Stimulated activated CD4-positive, alpha-beta T cell treated with anti-CD3 and anti-CD28 coated beads, Interleukin-4, amount 100 ng/mL, for 24 hours (primary cell): ENCODE data around the gene SWI5.

Source experiments
- DNase-seq: peaks from one replicate; pipeline ENCODE4 v3.0.0-alpha.2; 2020

The SWI5 gene

DNA sequence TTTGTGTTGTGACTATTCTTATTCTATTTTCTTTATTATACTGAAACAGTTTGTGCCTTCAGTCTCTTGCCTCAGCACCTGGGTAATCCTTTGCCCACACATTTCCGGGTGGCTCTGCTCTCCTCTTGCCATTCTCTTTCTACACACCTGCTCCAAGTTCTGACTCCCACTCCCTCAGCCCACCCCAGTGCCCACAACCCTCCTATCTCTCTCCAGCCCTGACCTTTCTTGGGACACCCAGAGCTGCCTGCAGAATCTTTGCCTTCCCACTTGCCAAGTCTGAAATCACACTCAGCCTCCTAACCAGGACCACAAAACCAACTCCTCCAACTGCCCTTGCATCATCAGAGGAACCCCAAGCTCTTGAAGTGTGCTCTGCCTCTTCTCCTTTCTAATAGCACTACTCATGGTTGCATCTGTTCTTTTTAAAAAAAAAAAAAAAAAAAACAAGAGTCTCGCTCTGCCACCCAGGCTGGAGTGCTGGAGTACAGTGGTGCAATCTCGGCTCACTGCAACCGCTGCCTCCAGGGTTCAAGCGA lies 4.1 kb downstream of the SWI5 start:
- DNase-seq = no peak

DNA sequence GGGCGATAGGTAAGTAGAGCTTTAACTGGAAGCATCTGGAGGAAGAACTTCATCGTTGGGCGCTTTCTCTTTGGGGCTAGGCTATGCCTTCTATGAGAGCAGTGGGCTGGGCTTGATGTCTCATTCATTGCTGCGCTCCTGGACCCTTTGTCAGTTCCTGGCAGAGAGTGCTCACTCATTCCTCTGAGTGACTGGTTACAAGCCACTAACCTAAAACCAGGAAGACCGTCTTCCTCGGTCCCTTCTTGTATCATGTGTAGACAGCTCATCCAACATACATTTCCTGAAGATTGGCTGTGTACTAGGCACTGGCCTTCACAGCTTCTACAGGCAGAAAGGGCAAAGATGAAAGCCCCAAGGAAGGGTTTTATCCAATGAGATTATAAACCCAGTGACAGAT lies 6.4 kb downstream of the SWI5 start:
- DNase-seq = no peak

DNA sequence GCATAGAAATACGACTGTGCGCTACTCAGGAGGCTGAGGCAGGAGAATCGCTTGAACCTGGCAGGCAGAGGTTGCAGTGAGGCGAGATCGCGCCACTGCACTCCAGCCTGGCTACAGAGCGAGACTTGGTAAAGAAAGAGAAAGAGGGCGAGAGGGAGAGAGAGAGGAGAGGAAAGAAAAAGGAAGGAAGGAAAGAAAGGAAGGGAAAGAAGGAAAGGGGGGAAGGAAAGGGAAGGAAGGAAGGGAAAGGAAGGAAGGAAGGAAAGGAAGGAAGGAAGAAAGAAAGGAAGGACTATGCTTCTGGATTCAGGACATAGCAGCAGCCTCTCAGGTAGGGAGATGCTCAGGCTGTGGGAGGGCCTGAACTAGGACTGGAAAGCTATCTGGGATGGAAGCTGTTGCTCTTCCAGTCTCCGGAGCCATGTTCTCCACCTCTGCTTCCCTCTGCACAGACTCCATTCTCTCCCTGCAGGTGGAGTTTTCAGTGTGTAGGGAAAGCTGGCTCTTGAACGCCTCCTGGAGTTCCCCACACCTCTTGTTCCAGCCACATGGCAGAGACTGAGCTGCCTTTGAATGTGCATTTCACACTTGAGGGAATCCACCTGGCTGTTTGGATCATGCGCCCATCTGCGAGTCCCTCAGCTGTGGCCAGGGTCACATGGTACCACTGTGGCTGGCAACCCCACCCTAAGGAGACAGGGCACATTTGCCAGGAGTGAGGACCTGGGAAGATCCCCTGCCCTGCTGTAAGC lies 9.1 kb downstream of the SWI5 start:
- no peak for DNase-seq

DNA sequence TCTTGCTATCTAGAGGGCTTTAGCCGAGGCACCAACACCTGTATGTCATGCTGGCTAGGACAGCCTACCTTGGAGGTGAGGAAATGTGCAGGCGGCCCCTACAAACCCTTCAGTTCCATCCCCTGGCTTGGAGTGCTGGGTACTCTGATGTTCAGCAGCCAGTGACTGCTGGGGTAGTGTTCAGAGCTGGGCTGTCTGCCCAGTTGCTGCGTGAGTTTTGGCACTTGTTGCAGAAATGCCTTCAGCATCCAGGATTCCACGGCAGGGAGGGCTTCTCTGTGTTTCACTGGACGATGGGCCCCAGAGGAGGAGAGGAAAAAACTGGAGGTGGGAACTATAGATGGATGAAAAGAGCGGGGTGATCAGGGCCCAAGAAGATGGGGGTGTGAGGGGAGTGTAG lies 10.4 kb downstream of the SWI5 start:
- no peak for DNase-seq

DNA sequence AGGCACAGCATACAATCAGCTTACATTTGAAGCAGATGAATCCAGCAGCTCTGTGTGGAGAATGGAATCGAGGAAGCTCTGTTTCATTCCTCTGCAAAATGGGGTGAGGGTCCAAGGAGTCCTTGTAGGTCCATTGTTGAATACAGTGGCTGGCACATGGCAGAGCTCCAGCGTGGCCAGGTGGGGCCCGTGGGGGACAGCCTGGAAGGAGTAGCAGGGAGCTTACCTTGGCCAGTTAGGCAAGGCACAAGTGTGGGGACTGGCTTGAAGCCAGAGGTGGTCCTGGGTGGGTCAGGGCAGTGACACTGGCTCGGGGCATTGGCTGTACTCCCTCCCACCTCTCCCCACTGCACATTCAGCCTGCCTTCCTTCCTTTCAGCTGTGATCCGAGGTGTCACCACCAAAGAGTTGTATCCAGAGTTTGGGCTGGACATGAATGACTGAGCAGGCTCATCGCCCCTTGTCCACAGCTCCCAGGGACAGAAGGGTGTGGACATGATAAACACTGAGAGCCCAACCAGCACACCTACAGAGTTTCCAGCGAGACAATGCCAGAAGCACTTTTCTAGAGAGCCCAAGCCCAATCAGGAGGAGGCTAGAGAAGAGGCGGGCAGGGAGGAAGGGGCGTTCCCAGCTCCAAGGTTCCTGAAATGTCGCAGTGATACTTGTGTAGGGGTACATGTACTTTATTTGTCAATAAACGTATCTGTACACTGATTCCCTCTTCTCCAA lies 12.4 kb downstream of the SWI5 start:
- no peak for DNase-seq

DNA sequence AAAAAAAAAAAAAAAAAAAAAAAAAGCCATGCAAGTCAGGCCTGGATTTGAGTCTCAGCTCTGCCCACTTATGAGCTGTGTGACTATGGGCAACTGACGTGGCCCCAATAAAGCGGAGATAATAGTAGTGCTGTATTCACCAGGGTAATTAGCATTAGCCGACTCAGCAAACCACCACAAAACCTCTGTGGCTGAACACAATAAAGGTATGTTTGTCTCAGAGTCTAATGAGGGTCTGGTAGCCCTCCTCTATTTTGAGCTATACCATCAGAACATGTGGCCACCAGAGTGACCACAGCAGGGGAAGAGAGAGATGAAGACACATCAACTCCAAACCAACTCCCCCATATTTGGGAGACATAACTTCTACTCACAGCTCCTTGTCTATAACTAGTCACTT lies 15.9 kb downstream of the SWI5 start:
- no peak for DNase-seq

DNA sequence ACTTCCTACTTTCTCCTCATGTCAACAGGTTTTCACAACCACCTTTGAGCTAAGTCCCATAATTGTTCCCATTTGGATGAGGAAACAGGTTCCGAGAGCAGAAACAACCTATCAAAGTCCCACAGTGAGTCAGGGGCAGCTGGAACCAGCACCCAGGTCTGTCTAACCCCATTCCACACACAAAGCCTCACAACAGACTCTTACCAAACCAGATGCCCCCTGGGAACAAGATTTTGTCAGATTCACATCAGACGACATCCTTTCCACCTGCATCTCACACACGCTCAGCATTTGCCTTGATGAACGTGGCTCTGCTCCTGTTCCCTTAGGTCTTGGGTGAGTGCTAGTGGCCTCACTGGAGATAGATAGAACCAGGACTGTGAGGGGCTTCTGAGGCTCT lies 17.0 kb downstream of the SWI5 start:
- DNase-seq = no peak

DNA sequence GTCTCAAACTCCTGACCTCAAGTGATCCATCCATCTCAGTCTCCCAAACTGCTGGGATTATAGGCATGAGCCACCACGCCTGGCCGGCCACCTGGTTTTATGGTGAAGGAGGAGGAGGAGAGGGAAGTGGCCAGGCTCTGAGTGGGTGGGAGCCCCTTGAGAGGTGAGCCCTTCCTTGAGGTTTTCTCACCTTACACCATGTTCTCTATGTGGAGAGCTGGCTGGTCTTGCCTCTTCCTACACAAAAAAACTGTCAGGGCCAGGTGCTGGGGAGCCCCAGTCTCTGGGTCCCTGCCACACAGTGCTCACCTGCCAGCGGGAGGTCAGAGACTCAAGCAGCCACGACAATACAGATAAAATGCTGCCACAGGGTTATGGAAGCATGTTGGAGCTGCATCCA lies 18.1 kb downstream of the SWI5 start:
- DNase-seq = no peak

DNA sequence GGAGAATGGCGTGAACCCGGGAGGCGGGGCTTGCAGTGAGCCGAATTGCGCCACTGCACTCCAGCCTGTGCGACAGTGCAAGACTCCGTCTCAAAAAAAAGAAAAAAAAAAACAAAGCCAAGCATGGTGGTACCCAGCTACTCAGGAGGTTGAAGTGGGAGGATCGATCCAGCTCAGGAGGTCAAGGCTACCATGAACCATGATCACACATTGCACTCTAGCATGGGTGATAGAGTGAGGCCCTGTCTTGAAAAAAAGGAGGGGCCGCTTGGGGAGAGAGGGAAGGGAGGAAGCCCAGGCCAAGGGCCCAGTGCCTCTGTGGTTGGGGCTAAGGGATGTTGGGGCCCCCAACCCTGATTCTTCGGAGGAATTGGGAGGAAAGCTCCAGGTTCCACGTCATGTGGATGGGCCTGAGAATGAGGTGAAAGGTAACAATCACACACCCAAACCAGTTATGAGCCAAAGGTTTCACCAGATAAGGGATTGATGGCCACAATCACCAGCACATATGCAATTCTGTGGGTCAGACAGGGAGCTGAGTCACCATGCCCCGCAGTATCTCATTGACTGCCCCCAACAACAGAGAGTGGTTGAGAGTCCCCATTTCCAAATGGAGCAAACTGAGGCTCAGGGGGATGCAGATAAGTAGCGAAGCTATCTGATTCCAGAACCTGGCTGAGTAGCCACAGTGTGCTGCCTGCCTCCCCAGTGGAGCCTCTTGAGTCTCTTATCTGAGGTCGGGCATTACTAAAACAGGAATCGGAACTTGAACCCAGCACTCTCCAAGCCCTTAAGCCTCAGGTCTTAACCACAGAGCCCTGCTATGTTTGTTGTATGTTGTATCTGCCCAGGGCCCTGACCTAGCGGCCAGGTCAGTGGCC lies 20.5 kb downstream of the SWI5 start:
- no peak for DNase-seq

DNA sequence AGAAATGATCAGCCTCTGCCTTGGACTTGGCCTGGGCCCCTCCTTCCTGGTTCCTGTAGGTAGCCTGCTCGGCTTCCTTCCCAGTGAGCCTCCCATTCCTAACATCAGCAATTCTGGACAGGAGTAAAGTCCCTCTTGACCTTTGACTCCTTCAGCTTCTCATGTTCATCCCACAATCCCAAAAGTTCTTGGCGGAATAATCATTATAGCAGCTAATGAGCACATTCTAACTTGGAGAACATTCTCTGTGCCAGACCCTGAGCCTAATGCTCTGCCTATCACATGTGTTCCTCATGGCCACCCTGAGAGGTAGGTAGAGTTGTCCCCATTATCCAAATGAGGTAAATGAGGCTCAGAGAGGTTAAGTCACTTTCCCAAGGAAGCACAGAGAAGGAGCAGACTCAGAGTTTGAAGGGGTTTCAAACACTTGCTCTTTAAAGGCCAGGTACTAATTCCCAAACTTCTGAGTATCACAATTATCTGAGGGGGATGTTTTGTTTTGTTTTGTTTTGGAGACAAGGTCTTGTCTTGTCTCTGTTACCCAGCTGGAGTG lies 21.2 kb downstream of the SWI5 start:
- no peak for DNase-seq

DNA sequence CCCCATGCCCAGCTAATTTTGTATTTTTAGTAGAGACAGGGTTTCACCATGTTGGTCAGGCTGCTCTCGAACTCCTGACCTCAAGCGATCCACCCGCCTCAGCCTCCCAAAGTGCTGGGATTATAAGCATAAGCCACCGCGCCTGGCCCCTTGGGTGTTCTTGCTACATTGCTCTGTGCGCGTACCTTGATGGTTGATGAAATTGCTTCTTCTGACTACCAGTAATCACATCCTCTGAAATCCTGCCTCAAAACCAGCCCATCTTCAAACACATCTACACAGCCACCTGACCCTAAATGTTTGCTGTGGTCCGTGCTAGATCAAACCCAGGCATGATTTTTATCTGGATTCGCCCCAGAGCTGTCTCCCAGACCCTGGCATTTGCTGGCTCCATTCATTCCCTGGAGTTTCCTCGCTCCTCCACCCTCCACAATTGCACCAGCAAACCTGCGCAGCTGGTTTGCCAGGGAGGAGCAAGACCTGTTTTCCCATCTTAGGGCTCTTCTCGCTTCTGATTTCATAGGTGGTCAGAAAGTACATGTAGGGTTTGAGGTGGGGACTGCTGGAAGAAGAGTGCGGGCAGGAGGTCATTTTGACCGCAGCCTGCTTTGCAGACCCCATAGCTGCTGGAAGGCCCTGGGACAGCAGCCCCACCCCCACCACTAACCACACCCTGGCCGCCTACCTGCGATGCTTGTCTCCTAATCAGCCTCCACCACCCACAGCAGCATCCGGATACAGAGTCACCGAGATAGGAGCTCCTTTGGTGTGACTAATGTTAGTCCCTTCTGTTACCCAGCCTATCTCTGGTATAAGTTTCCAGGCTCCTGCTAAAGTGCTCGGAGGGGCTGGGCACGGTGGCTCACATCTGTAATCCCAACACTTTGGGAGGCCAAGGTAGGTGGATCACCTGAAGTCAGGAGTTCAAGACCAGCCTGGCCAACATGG lies 22.7 kb downstream of the SWI5 start:
- DNase-seq = no peak

DNA sequence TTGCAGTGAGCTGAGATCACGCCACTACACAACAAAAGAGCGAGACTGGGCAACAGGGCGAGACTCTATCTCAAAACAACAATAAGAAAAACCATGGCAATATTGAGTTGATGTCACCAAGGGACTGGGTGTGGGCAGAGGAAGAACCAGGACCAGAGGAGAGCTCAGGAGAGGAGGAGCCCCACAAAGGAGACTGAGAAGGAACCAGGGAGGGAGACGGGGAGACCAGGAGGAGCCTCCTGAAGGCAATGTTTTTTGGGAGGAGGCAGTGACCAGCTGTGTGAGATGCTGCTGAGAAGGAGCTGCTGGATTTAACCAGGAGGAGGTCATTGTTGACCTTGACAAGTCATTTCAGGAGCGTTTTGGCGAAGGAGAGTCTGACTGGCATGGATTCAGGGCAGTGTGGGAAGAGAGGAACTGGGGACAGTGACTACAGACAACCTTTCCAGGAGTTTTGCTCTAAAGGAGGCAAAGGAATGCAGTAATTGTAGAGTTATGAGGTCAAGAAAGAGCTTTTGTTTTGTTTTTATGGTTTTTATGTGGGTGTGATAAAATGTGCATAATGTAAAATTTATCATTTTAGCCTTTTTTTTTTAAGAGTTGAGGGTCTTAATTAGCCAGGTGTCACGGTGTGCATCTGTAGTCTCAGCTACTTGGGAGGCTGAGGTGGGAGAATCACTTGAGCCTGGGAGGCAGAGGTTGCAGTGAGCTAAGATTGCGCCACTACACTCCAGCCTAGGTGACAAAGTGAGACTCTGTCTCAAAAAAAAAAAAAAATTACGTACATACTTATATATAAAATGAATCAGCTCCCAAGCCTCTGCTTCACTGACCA lies 28.3 kb downstream of the SWI5 start:
- DNase-seq = no peak

DNA sequence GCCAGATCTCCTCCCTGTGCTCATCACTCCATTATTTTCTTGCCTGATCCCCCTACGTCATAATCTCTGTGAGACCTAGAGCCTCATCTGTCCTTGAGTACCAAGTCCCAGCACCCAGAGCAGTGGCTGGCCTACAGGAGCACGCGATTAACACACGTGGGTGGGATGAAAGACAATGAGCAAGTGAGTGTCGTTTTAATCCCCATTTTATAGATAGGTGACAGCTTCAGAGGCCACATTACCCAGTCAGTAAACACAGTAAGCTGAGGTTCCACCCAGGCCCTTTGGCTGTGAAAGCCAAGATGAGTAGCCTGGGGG lies 28.9 kb downstream of the SWI5 start:
- DNase-seq = no peak

DNA sequence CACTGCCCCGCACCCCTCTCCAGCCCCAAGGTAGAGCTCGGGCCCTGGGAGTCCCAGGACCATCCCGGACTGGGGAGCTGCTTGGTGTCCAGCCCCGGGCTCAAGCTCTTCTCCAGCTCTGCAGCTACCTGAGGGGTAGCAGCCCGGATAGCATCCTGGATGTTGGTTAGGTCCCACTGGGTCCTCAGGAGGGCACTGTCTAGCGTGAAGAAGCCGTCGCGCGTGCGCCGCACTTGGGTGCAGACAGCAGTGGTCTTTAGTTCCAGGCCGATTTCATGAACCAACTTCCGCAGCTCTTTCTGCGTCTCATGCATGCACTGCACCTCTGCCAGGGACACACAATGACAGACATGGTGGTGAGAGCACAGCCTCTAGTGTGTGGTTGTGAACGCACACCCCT lies 33.5 kb downstream of the SWI5 start:
- no peak for DNase-seq

DNA sequence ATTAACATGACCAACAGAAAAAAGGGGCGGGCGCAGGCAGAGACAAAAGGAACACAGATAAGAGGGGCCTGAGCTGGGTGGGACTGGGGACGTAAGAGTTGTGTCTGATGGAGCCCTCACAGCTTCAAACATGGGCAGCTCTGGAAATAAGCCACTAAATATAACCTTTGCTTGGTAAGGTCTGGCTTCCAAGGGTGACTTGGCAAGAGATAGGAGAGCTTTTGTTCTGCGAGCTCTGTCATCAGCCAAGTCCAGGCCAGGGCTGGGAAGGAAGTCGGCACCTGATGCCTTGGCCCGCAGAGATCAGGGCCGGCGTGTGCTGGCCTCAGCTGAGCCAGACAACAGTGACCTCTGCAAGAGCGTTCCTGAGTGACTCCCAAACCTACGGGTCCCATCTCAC lies 34.4 kb downstream of the SWI5 start:
- DNase-seq = no peak

DNA sequence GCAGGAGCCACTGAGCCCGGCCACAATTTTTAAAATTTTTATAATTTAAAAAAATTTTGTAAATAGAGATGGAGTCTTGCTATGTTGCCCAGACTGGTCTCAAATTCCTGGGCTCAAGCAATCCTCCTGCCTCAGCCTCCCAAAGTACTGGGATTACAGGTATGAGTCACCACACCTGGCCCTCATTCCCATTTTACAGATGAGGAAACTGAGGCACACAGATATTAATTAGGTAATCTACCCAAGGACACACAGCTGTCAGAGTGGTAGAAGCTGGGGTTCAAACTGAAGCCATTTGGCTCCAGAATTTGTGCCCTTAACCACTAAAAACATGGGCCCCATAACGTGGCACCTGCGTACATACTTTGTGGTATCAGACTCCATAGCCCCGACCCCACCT lies 38.6 kb downstream of the SWI5 start:
- DNase-seq = no peak

DNA sequence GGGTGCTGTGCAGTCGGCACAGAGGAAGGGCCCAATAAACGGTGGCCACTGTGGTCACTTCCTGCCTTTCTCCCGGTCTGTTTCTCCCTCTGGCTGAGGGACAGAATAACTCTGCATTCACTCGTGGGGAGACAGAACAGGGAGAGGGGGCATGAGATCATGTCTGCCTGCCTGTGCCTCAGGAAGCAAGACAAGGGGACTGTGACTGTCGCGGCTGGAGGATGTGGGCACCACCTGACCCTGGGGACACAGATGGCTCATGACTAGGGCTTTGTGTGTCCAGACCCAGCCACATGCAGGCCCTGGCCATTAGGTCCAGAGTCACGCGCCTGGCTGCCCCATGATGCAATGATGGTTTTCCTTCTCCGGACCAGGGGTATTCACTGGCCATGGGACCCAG lies 40.3 kb downstream of the SWI5 start:
- DNase-seq = no peak

DNA sequence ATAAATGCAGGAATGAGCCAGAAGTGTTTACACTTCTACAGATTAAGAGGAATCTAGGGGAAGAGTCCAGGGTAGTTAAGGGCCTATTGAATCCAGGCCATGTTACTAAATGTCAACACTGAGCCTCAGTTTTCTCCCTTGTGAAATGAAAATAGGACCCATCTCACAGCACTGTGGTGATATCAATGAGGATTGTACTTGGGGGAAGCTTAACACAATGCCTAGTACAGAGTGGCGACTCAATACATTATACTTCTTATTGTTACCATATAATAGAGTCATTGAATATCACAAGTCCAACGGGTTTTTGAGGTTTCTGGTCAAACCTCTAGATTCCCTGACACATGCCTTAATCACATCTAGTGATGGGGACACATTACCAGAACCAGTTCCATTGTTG lies 41.6 kb downstream of the SWI5 start:
- DNase-seq = no peak

DNA sequence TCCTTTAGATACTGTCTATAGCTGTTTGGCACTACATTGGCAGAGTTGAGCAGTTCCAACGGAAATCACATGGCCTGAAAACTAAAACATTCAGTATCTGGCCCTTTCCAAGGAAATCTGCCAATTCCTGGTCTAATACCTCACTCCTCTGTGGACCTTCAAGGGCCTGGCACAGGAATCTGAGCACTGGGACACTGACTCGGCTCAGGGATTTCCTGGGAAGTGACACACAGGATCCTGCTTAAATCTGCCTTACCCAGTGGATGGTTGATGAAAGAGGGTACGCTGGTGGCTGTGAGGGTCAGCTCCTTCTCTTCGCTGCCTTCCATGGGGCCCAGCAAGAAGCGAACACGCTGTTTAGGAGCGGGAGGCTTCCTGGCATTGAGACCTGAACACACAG lies 45.3 kb downstream of the SWI5 start:
- DNase-seq = no peak

DNA sequence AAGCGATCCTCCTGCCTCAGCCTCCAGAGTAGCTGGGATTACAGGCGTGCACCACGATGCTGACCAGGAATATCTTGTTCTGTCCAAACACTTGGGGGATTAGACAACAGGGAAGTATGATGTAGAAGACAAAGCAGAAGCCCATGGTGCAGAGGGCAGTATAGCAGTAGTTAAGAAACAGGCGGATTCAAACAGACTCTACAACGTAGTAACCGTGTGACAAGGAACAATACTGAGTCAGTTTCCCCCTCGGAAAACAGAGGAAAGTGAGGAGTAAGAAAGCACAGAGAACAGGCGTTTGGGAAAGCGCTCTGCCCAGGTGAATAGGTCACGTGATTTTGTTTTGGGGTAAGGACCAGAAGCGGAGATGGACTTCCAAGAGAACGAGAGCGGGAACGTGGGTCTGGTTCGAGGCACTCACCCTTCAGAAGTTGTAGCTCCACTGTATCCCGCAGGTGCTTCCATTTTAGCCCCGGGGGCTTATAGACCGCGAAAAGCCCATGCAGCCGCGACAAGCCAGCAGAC lies 45.9 kb downstream of the SWI5 start:
- no peak for DNase-seq
